IMR-90 (cell line): ENCODE results near the gene HECW1. TPM values are rescaled to one million over a fixed set of nuclear protein-coding genes. Genes with fewer than 3 reads are reported as not detected.

Source experiments
- ATAC-seq: fragments of 200-7000 bp; cut with Tn5 transposase; 2 replicates; pipeline ENCODE4 v1.9.1; 2020; ENCODE audit warnings: low read depth, mild to moderate bottlenecking, moderate library complexity
- BruUV-seq: library from RNA; stranded (reverse); fragments of 400-500 nt; replicated peaks from 2 replicates; lab custom pipeline; 2021; lab: Mats Ljungman, UMichigan
- CTCF ChIA-PET: fragments of 300-600 bp; formaldehyde crosslinking; extraction: SDS; loops from one replicate; lab custom pipeline; 2021; ENCODE audit warnings: antibody characterized with exemption; lab: Yijun Ruan, JAX
- POLR2A ChIA-PET: fragments of 300-600 bp; sonication (Branson Sonifier 250); formaldehyde crosslinking; loops from one replicate; lab custom pipeline; 2022; ENCODE audit warnings: antibody characterized with exemption; ENCODE audit not compliant: unreplicated experiment; lab: Charles Lee
- DNase-seq: peaks from one replicate; pipeline ENCODE4 v3.0.0; 2013
- H2AFZ ChIP-seq: replicated peaks from 2 replicates; pipeline ENCODE3; 2013; ENCODE audit warnings: low read length, mild to moderate bottlenecking; ENCODE audit not compliant: poor library complexity
- H2AK5ac ChIP-seq: 2 replicates; pipeline ENCODE4 v1.6.1; 2013; ENCODE audit warnings: low read depth, low read length, inconsistent platforms
- H2AK9ac ChIP-seq: replicated peaks from 2 replicates; pipeline ENCODE3; 2013; ENCODE audit warnings: mild to moderate bottlenecking, low read depth, low read length, moderate library complexity; ENCODE audit not compliant: poor library complexity
- H2BK120ac ChIP-seq: 2 replicates; pipeline ENCODE4 v1.6.1; 2013; ENCODE audit warnings: low read depth, low read length, inconsistent platforms
- H2BK15ac ChIP-seq: 3 replicates; pipeline ENCODE4 v1.6.1; 2013; ENCODE audit warnings: low read depth, low read length, inconsistent platforms
- H2BK20ac ChIP-seq: 2 replicates; pipeline ENCODE4 v1.6.1; 2013; ENCODE audit warnings: low read depth, mild to moderate bottlenecking, inconsistent platforms, low read length, moderate library complexity
- H2BK5ac ChIP-seq: 2 replicates; pipeline ENCODE4 v1.6.1; 2013; ENCODE audit warnings: mild to moderate bottlenecking, low read depth, low read length, inconsistent platforms; ENCODE audit not compliant: poor library complexity, severe bottlenecking
- H3K14ac ChIP-seq: replicated peaks from 2 replicates; pipeline ENCODE4 v1.6.1; 2013; ENCODE audit warnings: low read depth, low read length, inconsistent platforms
- H3K18ac ChIP-seq: 2 replicates; pipeline ENCODE4 v1.6.1; 2013; ENCODE audit warnings: low read depth, low read length, control low read depth
- H3K23ac ChIP-seq: 2 replicates; pipeline ENCODE4 v1.6.1; 2013; ENCODE audit warnings: low read depth, low read length, inconsistent platforms
- H3K27ac ChIP-seq: 2 replicates; pipeline ENCODE4 v1.5.1; 2013; ENCODE audit warnings: mild to moderate bottlenecking, control low read depth, low read length; ENCODE audit not compliant: insufficient read depth
- H3K27me3 ChIP-seq: 2 replicates; pipeline ENCODE4 v1.6.1; 2013; ENCODE audit warnings: low read length; ENCODE audit not compliant: control insufficient read depth, insufficient read depth
- H3K36me3 ChIP-seq: 2 replicates; pipeline ENCODE4 v1.6.1; 2013; ENCODE audit warnings: low read length, mixed read lengths; ENCODE audit not compliant: control insufficient read depth, insufficient read depth
- H3K4ac ChIP-seq: 2 replicates; pipeline ENCODE4 v1.6.1; 2013; ENCODE audit warnings: low read depth, low read length, inconsistent platforms
- H3K4me1 ChIP-seq: 2 replicates; pipeline ENCODE4 v1.6.1; 2013; ENCODE audit warnings: low read length, mixed read lengths; ENCODE audit not compliant: control insufficient read depth, insufficient read depth
- H3K4me2 ChIP-seq: 2 replicates; pipeline ENCODE4 v1.6.1; 2013; ENCODE audit warnings: low read depth, mild to moderate bottlenecking, control low read depth, low read length, moderate library complexity
- H3K4me3 ChIP-seq: 2 replicates; pipeline ENCODE4 v1.5.1; 2013; ENCODE audit warnings: low read depth, mild to moderate bottlenecking, control low read depth, low read length, moderate library complexity; ENCODE audit not compliant: insufficient read depth
- H3K56ac ChIP-seq: 2 replicates; pipeline ENCODE4 v1.6.1; 2013; ENCODE audit warnings: low read length, inconsistent platforms; ENCODE audit not compliant: insufficient read depth; ENCODE audit errors: extremely low read depth
- H3K79me1 ChIP-seq, 2 experiments: 2 replicates each; pipeline ENCODE4 v1.6.1; 2013; ENCODE audit warnings: low read length in 2 of 2, inconsistent platforms in 1 of 2, low read depth in 1 of 2
- H3K9ac ChIP-seq: 2 replicates; pipeline ENCODE4 v1.6.1; 2013; ENCODE audit warnings: low read depth, low read length, control low read depth
- H3K9me1 ChIP-seq: 2 replicates; pipeline ENCODE4 v1.6.1; 2013; ENCODE audit warnings: low read length, inconsistent platforms; ENCODE audit not compliant: insufficient read depth
- H3K9me3 ChIP-seq: 2 replicates; pipeline ENCODE4 v1.6.1; 2013; ENCODE audit warnings: low read length; ENCODE audit not compliant: control insufficient read depth, insufficient read depth
- H4K20me1 ChIP-seq: 2 replicates; pipeline ENCODE4 v1.6.1; 2013; ENCODE audit warnings: low read length, inconsistent platforms; ENCODE audit not compliant: insufficient read depth
- H4K5ac ChIP-seq: 2 replicates; pipeline ENCODE4 v1.6.1; 2013; ENCODE audit warnings: mild to moderate bottlenecking, low read depth, low read length, control low read depth
- H4K8ac ChIP-seq, 2 experiments: 2 replicates each; pipeline ENCODE4 v1.6.1; 2013; ENCODE audit warnings: low read depth in 2 of 2, low read length in 2 of 2, control low read depth in 1 of 2, inconsistent platforms in 1 of 2
- H4K91ac ChIP-seq: 2 replicates; pipeline ENCODE4 v1.6.1; 2013; ENCODE audit warnings: low read depth, low read length, inconsistent platforms; ENCODE audit not compliant: insufficient read depth
- BHLHE40 ChIP-seq: fragments of 150-350 bp; IDR thresholded peaks from 2 replicates; pipeline ENCODE4 v1.6.1; 2016; ENCODE audit warnings: mild to moderate bottlenecking, low read depth, low read length
- CEBPB ChIP-seq: IDR thresholded peaks from 2 replicates; pipeline ENCODE4 v1.6.1; 2012; ENCODE audit warnings: low read depth, low read length, improper control_type of control experiment
- CHD1 ChIP-seq: IDR thresholded peaks from 2 replicates; pipeline ENCODE4 v1.6.1; 2012; ENCODE audit warnings: low read depth, low read length, improper control_type of control experiment
- FOS ChIP-seq: fragments of 150-350 bp; IDR thresholded peaks from 2 replicates; pipeline ENCODE4 v1.6.1; 2016; ENCODE audit warnings: low read depth, low read length
- MAFK ChIP-seq: IDR thresholded peaks from 2 replicates; pipeline ENCODE4 v1.6.1; 2012; ENCODE audit warnings: low read depth, low read length, improper control_type of control experiment
- MAZ ChIP-seq: IDR thresholded peaks from 2 replicates; pipeline ENCODE4 v1.6.1; 2012; ENCODE audit warnings: low read depth, mild to moderate bottlenecking, low read length, improper control_type of control experiment, moderate library complexity, borderline replicate concordance
- POLR2A ChIP-seq: IDR thresholded peaks from 2 replicates; pipeline ENCODE4 v1.6.1; 2012; ENCODE audit warnings: mild to moderate bottlenecking, low read depth, low read length
- RAD21 ChIP-seq: IDR thresholded peaks from 2 replicates; pipeline ENCODE4 v1.6.1; 2012; ENCODE audit warnings: low read length, improper control_type of control experiment
- RCOR1 ChIP-seq: IDR thresholded peaks from 2 replicates; pipeline ENCODE4 v1.6.1; 2012; ENCODE audit warnings: mild to moderate bottlenecking, low read length, improper control_type of control experiment; ENCODE audit not compliant: insufficient replicate concordance
- RFX5 ChIP-seq: IDR thresholded peaks from 2 replicates; pipeline ENCODE4 v1.8.0; 2012; ENCODE audit warnings: low read depth, mild to moderate bottlenecking, low read length, moderate library complexity
- SMC3 ChIP-seq: fragments of 150-350 bp; IDR thresholded peaks from 2 replicates; pipeline ENCODE4 v1.6.1; 2016; ENCODE audit warnings: low read depth, mild to moderate bottlenecking, antibody characterized with exemption, low read length, moderate library complexity
- USF2 ChIP-seq: fragments of 150-350 bp; IDR thresholded peaks from 2 replicates; pipeline ENCODE4 v1.6.1; 2017; ENCODE audit warnings: mild to moderate bottlenecking, antibody characterized with exemption, low read length, low read depth
- WGBS, 2 experiments: methylation state at CpG; one replicate each; pipeline versions ENCODE4 v1.1.5 to v1.1.7; 2013; ENCODE audit warnings: missing lambda C conversion rate in 2 of 2; ENCODE audit not compliant: insufficient read length in 1 of 2; ENCODE audit errors: extremely low coverage in 2 of 2; 5-methylcytosine and 5-hydroxymethylcytosine counted together
- dilution Hi-C: fragments of 300-500 bp; cut with HindIII; formaldehyde crosslinking; loops from one replicate; pipeline ENCODE4 v1.14.3; 2018; ENCODE audit warnings: low sequenced_read_pairs; ENCODE audit not compliant: unreplicated experiment
- in situ Hi-C: fragments of 300-500 bp; cut with MboI; formaldehyde crosslinking; loops from 3 replicates; pipeline ENCODE4 v1.14.3; 2019; ENCODE audit warnings: low sequenced_read_pairs, inconsistent platforms, mixed read lengths
- intact Hi-C: fragments of 100-400 bp; cut with micrococcal nuclease; formaldehyde crosslinking; loops from 2 replicates; pipeline ENCODE4 v1.10.0; 2022
- polyA plus RNA-seq, 3 experiments: library from polyadenylated mRNA; depleted of rRNA; stranded (reverse); fragments of >200 nt; gene quantifications; 2 replicates each; pipeline ENCODE4 v1.2.3, GENCODE V29; 2012; ENCODE audit warnings: low replicate concordance in 1 of 3
- total RNA-seq: library from RNA; depleted of rRNA; stranded (reverse); fragments of >200 nt; gene quantifications from 2 replicates; pipeline ENCODE4 v1.2.3, GENCODE V29; 2012

Gene HECW1
- total and polyA plus RNA-seq, 2 of the 4 experiments (the other 2 are of a cell fraction), result 0.56 to 1.3 TPM

DNA sequence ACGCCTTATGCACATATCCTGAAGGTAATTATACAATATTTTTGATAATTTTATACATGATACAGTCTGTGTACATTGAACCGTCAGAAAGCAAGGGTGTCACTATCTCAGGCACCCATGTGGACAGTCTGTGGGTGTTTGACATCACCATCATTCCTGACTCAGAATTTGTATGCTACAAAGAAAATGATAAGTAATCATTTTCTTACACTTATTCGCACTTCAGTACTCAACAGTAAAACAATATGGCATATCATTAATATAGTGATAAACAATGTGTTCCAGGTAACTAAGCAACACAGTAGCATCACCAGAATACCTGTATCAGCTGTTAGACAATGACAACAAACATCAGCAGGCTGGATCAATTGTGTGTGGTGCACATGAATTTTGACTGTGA is 17.9 kb downstream of the HECW1 start:
- WGBS, 2 experiments, result no CpG with 5 or more reads among the region's 3 CpGs
- no peaks in the 10 kb centered on the region for H3K79me1 ChIP-seq
- dilution Hi-C loops (no loop called here), in situ Hi-C loops (no loop called here), intact Hi-C loops (no loop called here)
- no peaks in the 10 kb centered on the region for H4K20me1 ChIP-seq
- BruUV-seq, result no TSS peak
- no peak overlapping the region for H2BK120ac ChIP-seq
- peaks cover 2% of the 10 kb centered on the region for H3K27me3 ChIP-seq
- H4K8ac ChIP-seq, result no peak overlapping the region
- H4K91ac ChIP-seq, result no peak overlapping the region
- ATAC-seq (no peak), DNase-seq (no peak)
- no peak overlapping the region for H3K4ac ChIP-seq
- POLR2A ChIA-PET, result no interaction called here
- no peaks in the 10 kb centered on the region for H3K9me3 ChIP-seq
- no peak overlapping the region for H3K4me3 ChIP-seq
- no peak overlapping the region for H3K23ac ChIP-seq
- H3K18ac ChIP-seq, result no peak overlapping the region
- H2BK5ac ChIP-seq, result no peak overlapping the region
- no peak overlapping the region for H3K56ac ChIP-seq
- no peaks in the 10 kb centered on the region for H3K36me3 ChIP-seq
- H3K9me1 ChIP-seq, result no peaks in the 10 kb centered on the region
- TF ChIP-seq POLR2A (no peak), RFX5 (no peak), SMC3 (no peak), FOS (no peak), CHD1 (no peak), RCOR1 (no peak), CEBPB (no peak), MAFK (no peak), RAD21 (no peak), USF2 (no peak), BHLHE40 (no peak), MAZ (no peak)
- H4K5ac ChIP-seq, result no peak overlapping the region
- H2AFZ ChIP-seq, result no peak overlapping the region
- H3K14ac ChIP-seq, result no peak overlapping the region
- no peak overlapping the region for H2BK15ac ChIP-seq
- H3K4me2 ChIP-seq, result no peak overlapping the region
- H2AK9ac ChIP-seq, result no peak overlapping the region
- no peak overlapping the region for H3K9ac ChIP-seq
- no peaks in the 10 kb centered on the region for H3K4me1 ChIP-seq
- CTCF ChIA-PET, result no interaction called here
- H2AK5ac ChIP-seq, result no peak overlapping the region
- H3K27ac ChIP-seq, result no peak overlapping the region
- no peak overlapping the region for H2BK20ac ChIP-seq
